H1 (cell line): ENCODE data around the gene LCT. TPM values are rescaled to one million over a fixed set of nuclear protein-coding genes. Genes with fewer than 3 reads are reported as not detected.

Source experiments
- ASH2L ChIP-seq: fragments of 200-600, 300-600 bp; sonication (generic); IDR thresholded peaks from one replicate; pipeline ENCODE4 v1.7.1; 2017; ENCODE audit warnings: low read length
- CBX8 ChIP-seq: fragments of 300-800, 300-1000 bp; sonication (generic); IDR thresholded peaks from 2 replicates; pipeline ENCODE4 v1.7.1; 2016; ENCODE audit warnings: low read depth, low read length, borderline replicate concordance
- EZH2 ChIP-seq: fragments of 200-600 bp; sonication (generic); IDR thresholded peaks from 2 replicates; pipeline ENCODE4 v1.7.1; 2012; ENCODE audit warnings: low read depth, mild to moderate bottlenecking, moderate library complexity, low read length, inconsistent platforms; ENCODE audit not compliant: severe bottlenecking
- GTF2F1 ChIP-seq: IDR thresholded peaks from 2 replicates; pipeline ENCODE4 v1.6.1; 2012; ENCODE audit warnings: low read depth, low read length, improper control_type of control experiment, borderline replicate concordance
- HDAC6 ChIP-seq: IDR thresholded peaks from one replicate; pipeline ENCODE4 v1.7.1; 2012; ENCODE audit warnings: low read depth, mild to moderate bottlenecking, inconsistent platforms, low read length, moderate library complexity
- RBBP5 ChIP-seq: IDR thresholded peaks from 2 replicates; pipeline ENCODE4 v1.7.1; 2012; ENCODE audit warnings: low read depth, mild to moderate bottlenecking, inconsistent platforms, low read length, moderate library complexity, borderline replicate concordance
- TCF12 ChIP-seq: IDR thresholded peaks from 2 replicates; pipeline ENCODE4 v1.6.1; 2011; ENCODE audit warnings: low read depth, mild to moderate bottlenecking, low read length
- polyA plus RNA-seq, 7 experiments: library from polyadenylated mRNA; depleted of rRNA in 3 of 7; stranded (reverse) in 5 of 7; unstranded in 2 of 7; fragments of >200 nt in 5 of 7; fragments of 200-250 nt in 2 of 7; gene quantifications; 1 replicate in 5 of 7; 2 replicates in 1 of 7; 4 replicates in 1 of 7; pipeline versions ENCODE4 v1.2.1 to v1.2.3, GENCODE V29; 2011 to 2013; ENCODE audit warnings: missing spikeins in 2 of 7, mixed read lengths in 2 of 7
- total RNA-seq: library from RNA; stranded (reverse); fragmentation: NEBNext Ultra II Directional; extraction: Animal tissue kit (Norgen Biotek cat#: 25700); gene quantifications from 2 replicates; pipeline ENCODE4 v1.2.1, GENCODE V29; 2021

LCT gene
- total and polyA plus RNA-seq, 2 of the 8 experiments (the other 6 are each of a cell fraction or from before 2014, with no cell fraction given): 0.06 TPM; not detected in 1

DNA sequence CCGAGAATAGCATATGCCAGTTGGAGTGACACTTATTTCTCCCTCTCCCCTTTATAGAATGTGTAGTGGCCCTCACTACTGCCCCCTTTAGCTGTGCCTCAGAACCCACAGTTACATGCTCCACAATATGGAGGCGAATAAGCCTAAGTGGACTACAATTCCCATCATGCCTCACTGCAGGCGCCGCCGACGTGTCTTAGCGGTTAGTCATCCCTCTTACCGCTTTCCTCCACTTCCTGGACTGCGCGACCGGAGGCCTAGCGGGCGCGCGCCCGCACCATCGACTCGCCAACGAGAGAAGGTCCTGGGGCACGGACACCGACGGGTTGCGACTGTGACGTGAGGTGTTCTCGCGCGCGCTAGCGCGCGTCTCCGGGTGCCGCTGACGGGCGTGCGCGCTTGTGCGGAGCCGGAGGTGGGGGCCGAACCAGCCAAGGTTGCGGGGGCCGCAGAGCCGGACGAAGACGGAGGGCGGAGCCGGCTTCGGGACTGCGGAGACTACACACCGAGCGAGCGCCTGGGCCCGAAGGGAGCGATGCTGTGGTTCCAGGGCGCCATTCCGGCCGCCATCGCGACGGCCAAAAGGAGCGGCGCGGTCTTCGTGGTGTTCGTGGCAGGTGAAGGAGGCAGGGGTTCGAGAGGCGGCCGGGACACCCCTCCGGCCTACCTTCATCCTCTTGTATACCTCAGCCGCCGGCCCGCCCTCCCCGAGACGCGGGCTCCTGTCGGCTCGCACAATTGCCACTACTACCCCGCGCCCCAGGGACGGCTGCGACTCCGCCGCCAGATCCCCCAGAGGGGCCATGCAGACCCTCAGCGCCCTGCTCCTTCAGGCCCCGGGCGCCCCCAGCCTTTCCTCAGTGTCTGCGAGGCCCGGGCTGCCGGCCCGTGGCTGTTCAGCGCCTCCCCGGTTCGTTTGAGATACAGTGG, 95.3 kb downstream of the LCT start, which contains the start of gene UBXN4 (continued):
- TF ChIP-seq CBX8 (no peak), TCF12 (no peak), HDAC6 (no peak), RBBP5 (peak; percentile 85; the same call in 1 of the 2 replicates), GTF2F1 (0 out of 2 replicates have a peak, but pooled peaks have one; percentile 9), EZH2 (no peak), ASH2L (peak; percentile 91)
